ENCODE data around the gene SLC7A6OS.
"Not testable (repeated sequence)": the region's sequence is repeated elsewhere in the genome, so short reads cannot be mapped to it uniquely, and the experiment has no call there.

Gene SLC7A6OS

DNA sequence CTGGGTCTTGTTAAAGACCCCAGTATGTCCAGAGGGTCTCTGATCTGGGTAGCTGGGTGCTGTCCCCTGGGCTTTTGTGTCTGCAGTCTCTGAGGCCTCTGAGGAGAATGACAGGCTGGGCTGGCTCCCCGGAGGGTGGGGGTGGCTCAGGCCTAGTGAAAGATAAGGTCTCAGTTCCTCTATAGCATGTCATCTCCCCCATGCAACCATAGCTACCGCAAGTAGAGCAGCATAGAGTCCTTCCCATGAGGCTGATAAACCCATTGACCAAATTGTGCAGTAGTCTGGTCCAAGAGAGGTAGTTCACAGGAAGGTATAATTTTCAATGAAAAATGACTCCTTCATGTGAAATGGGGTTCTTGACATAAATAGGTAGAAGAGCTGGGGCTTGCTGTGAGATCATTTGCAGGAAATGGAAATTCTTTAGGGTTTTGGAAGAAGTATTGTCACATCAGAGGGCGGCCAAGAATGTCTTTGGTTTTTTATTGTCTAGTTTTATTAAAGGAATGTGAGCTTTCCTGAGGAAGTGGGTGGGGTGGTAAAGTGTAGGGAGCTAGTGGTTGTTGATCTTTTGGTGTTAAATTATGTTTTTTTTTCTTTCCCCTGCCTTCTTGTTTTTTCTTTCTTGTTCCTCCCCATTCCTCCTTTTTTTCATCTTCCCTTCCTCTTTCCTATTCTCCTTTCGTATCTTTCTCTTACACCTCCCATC, 21.0 kb downstream of the SLC7A6OS start:
- TF ChIP-seq, protein P1, sequence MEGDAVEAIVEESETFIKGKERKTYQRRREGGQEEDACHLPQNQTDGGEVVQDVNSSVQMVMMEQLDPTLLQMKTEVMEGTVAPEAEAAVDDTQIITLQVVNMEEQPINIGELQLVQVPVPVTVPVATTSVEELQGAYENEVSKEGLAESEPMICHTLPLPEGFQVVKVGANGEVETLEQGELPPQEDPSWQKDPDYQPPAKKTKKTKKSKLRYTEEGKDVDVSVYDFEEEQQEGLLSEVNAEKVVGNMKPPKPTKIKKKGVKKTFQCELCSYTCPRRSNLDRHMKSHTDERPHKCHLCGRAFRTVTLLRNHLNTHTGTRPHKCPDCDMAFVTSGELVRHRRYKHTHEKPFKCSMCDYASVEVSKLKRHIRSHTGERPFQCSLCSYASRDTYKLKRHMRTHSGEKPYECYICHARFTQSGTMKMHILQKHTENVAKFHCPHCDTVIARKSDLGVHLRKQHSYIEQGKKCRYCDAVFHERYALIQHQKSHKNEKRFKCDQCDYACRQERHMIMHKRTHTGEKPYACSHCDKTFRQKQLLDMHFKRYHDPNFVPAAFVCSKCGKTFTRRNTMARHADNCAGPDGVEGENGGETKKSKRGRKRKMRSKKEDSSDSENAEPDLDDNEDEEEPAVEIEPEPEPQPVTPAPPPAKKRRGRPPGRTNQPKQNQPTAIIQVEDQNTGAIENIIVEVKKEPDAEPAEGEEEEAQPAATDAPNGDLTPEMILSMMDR (IDR thresholded peaks at IDR 0.05), result no peak
- TF ChIP-seq ZFX (IDR thresholded peaks at IDR 0.05; ENCODE audit: borderline replicate concordance), result no peak
- H3K27ac ChIP-seq, result no peak overlapping the region

DNA sequence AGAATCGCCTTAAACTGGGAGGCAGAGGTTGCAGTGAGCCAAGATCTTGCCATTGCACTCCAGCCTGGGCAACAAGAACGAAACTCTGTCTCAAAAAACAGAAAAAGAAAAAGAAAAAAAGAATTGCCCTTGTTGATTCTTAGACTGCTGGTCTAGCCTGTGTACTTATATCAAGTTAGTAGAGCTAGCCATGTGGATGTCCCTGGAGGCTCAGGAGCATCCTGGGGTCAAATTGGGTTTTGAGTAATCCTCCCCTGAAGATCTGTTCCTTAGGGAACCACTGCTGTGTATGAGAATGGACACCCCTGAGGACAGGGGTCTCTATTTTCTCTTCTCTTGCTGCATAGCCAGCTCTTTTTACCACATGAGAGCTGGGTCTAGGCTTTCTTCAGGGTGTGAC, 21.5 kb downstream of the SLC7A6OS start:
- H3K27ac ChIP-seq, result no peak overlapping the region
- TF ChIP-seq, protein P1 (IDR thresholded peaks at IDR 0.05), result no peak
- no peak for TF ChIP-seq ZFX (IDR thresholded peaks at IDR 0.05; ENCODE audit: borderline replicate concordance)

DNA sequence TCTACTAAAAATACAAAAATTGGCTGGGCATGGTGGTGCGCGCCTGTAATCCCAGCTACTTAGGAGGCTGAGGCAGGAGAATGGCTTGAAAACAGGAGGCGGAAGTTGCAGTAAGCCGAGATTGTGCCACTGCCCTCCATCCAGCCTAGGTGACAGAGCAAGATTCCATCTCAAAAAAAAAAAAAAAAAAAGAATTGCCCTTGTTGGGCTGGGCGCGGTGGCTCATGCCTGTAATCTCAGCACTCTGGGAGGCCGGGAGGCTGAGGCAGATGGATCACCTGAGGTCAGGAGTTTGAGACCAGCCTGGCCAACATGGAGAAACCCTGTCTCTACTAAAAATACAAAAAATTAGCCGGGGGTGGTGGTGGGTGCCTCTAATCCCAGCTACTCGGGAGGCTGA, 21.9 kb downstream of the SLC7A6OS start:
- not testable (repeated sequence) for H3K27ac ChIP-seq

DNA sequence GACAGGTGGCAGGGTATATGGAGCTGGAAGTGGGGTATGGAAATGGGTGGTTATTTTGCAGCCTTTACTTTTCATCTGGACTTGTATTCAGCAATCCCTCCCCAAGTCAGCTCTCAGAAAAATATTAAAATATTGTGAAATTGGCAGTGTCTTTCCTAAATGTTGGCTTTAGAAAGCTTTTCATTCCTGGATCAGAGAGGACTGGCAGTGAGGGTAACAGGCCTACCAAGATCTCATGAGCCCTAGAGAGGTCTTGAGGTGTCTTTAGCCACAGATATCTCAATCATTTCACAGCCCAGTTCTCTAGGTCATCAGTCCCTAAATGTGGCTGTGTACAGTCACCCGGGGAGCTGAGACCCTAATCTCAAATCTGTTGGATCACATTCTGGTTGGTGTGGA, 22.5 kb downstream of the SLC7A6OS start:
- H3K27ac ChIP-seq, result no peak overlapping the region
- TF ChIP-seq, protein P1 (IDR thresholded peaks at IDR 0.05), result no peak
- no peak for TF ChIP-seq ZFX (IDR thresholded peaks at IDR 0.05; ENCODE audit: borderline replicate concordance)

DNA sequence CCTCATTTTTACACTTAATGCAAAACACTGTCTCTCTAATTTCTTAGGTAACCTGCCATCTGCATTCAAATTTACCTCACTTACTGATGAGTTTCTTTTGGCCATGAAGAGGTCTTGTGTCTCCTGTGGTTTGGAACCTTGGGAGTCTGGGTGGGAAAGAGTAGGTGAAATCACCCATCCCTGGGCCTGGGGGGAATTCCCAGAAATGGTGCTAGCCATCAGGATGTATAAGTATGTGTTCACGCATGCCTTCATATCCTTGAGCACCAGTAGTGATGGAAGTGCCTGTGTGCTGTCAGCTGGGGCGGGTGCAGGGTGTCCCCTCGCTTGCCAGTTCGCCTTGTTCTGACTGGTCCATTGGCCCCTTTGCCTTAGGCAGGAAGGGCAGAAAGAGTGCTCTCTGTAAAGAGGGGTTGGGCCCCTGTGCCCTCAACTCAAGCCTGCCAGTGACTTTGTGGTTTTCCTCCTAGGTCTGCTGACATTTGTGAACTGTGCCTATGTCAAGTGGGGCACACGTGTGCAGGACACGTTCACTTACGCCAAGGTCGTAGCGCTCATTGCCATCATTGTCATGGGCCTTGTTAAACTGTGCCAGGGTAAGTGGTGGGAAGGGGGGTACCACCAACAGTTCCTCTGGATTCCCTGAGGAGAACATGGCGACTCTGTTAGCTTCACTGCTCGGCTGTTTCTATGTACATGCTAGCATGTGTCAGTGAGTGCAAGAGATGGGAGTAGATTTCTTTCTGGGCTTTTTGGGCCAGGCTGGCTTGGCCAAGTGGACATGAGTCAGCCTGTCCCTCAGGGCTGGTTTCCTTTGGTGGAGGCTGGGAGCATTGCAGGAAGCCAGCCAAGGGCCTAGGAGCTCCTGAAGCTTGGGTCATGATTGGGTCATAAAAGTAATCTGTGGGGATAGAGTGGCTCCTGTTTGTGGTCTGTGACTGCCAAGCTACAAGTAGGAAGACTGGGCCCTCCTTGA, 23.2 kb downstream of the SLC7A6OS start:
- H3K27ac ChIP-seq, result no peak overlapping the region
- TF ChIP-seq ZFX (IDR thresholded peaks at IDR 0.05; ENCODE audit: borderline replicate concordance), result no peak
- TF ChIP-seq, protein P1 (IDR thresholded peaks at IDR 0.05), result no peak

DNA sequence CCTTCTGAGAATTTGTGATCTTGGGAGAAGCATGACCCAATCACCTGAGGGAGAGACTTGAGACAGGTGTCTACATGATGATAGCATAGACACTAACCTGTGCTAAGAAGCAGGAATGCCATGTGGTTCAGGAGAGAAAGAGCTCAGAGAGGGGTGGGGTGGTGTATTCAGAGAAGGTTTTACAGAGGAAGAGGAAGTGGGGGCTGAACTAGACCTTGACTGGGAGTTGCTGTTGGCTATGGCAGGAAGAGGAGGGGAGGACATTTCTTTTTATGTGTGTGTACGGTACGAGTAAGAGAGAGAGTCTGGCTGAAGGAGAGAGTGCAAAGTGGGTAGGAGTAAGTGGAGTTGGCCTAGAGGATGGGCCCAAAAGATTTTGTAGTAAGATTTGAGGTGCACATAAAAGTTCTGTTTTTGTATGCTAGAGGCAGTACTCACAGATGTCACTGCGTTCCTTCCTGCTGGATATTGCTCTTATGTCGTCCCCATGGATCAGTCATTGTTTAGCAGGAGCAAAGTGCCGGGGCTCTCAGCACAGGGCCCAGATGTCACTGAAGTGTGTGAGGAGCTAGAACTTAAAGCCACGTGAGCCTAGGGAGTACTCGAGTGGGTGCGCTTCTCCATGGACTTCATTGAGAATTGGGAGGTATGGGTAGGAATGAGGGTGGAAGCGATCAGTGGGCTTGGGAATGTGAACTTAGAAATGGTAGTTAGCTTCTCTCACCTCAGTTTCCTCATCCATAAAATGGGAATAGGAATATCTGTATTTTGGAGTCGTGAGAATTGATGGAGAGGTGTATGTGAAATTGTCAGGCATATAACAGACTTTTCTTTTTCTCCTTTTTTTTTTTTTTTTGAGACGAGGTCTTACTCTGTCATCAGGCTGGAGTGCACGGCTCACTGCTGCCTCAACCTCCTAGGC, 24.3 kb downstream of the SLC7A6OS start:
- no peak for TF ChIP-seq ZFX (IDR thresholded peaks at IDR 0.05; ENCODE audit: borderline replicate concordance)
- TF ChIP-seq, protein P1 (IDR thresholded peaks at IDR 0.05), result no peak
- H3K27ac ChIP-seq, result no peak overlapping the region

DNA sequence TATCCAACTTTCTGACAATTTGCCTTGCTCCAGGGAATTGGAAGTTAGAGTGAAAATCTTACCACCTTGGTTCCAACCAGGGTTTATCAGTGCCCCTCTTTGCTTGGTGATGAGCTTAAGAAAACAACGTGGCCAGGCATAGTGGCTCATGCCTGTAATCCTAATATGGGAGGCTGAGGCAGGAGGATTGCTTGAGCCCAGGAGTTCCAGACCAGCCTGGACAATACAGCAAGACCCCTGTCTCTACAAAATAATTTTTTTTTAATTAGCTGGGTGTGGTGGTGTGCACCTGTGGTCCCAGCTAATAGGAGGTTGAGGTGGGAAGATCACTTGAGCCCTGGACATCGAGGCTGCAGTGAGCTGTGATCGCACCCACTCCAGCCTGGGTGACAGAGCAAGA, 25.1 kb downstream of the SLC7A6OS start:
- H3K27ac ChIP-seq, result no peak overlapping the region
- TF ChIP-seq ZFX (IDR thresholded peaks at IDR 0.05; ENCODE audit: borderline replicate concordance), result no peak
- TF ChIP-seq, protein P1 (IDR thresholded peaks at IDR 0.05), result no peak

Measured in 22Rv1 (cell line).